HEK293 (cell line): Measurements from ENCODE around the gene IL17F.

Source experiments
- BCL11B ChIP-seq: fragments of 450-650 bp; formaldehyde crosslinking; IDR thresholded peaks from 2 replicates; pipeline ENCODE4 v1.5.1; 2016; ENCODE audit warnings: low read depth, missing biosample characterization, missing genetic modification characterization
- ELK4 ChIP-seq: IDR thresholded peaks from 2 replicates; pipeline ENCODE4 v1.6.1; 2011; ENCODE audit warnings: mild to moderate bottlenecking, low read depth, low read length, borderline replicate concordance
- FEZF1 ChIP-seq: fragments of 450-650 bp; formaldehyde crosslinking; IDR thresholded peaks from 2 replicates; pipeline ENCODE4 v1.5.1; 2016; ENCODE audit warnings: missing biosample characterization, missing genetic modification characterization
- INSM2 ChIP-seq: fragments of 450-650 bp; formaldehyde crosslinking; IDR thresholded peaks from 2 replicates; pipeline ENCODE4 v1.5.1; 2016; ENCODE audit warnings: missing biosample characterization, missing genetic modification characterization
- KLF1 ChIP-seq: fragments of 450-650 bp; formaldehyde crosslinking; IDR thresholded peaks from 2 replicates; pipeline ENCODE4 v1.5.1; 2016; ENCODE audit warnings: missing biosample characterization, missing genetic modification characterization
- MYNN ChIP-seq: fragments of 450-650 bp; formaldehyde crosslinking; IDR thresholded peaks from 2 replicates; pipeline ENCODE4 v1.5.1; 2016; ENCODE audit warnings: missing biosample characterization, missing genetic modification characterization, borderline replicate concordance
- PBX3 ChIP-seq: sonication (generic); formaldehyde crosslinking; IDR thresholded peaks from 2 replicates; pipeline ENCODE4 v1.8.1; 2022; ENCODE audit warnings: mild to moderate bottlenecking, moderate library complexity, missing genetic modification reagents
- RBAK ChIP-seq: fragments of 450-650 bp; formaldehyde crosslinking; IDR thresholded peaks from 2 replicates; pipeline ENCODE4 v1.5.1; 2016; ENCODE audit warnings: missing biosample characterization, missing genetic modification characterization
- TCF7L2 ChIP-seq: IDR thresholded peaks from 2 replicates; pipeline ENCODE4 v1.6.1; 2011; ENCODE audit warnings: low read depth, mild to moderate bottlenecking, inconsistent platforms, low read length, moderate library complexity, borderline replicate concordance
- ZBTB44 ChIP-seq: fragments of 450-650 bp; IDR thresholded peaks from 2 replicates; pipeline ENCODE4 v1.5.1; 2018; ENCODE audit warnings: missing biosample characterization, mild to moderate bottlenecking, missing genetic modification characterization
- ZFP37 ChIP-seq: fragments of 450-650 bp; formaldehyde crosslinking; IDR thresholded peaks from 2 replicates; pipeline ENCODE4 v1.5.1; 2016; ENCODE audit warnings: missing biosample characterization, missing genetic modification characterization
- ZNF121 ChIP-seq: fragments of 450-650 bp; formaldehyde crosslinking; IDR thresholded peaks from 2 replicates; pipeline ENCODE4 v1.5.1; 2016; ENCODE audit warnings: missing biosample characterization, missing genetic modification characterization
- ZNF157 ChIP-seq: fragments of 450-650 bp; formaldehyde crosslinking; IDR thresholded peaks from 2 replicates; pipeline ENCODE4 v1.5.1; 2016; ENCODE audit warnings: missing biosample characterization, missing genetic modification characterization
- ZNF175 ChIP-seq: fragments of 450-650 bp; formaldehyde crosslinking; IDR thresholded peaks from 2 replicates; pipeline ENCODE4 v1.5.1; 2016; ENCODE audit warnings: missing biosample characterization, missing genetic modification characterization
- ZNF19 ChIP-seq: fragments of 450-650 bp; formaldehyde crosslinking; IDR thresholded peaks from 2 replicates; pipeline ENCODE4; 2016; ENCODE audit warnings: missing biosample characterization, missing genetic modification characterization, low read depth
- ZNF23 ChIP-seq: fragments of 450-650 bp; formaldehyde crosslinking; IDR thresholded peaks from 2 replicates; pipeline ENCODE4 v1.5.1; 2016; ENCODE audit warnings: missing biosample characterization, missing genetic modification characterization, borderline replicate concordance
- ZNF239 ChIP-seq: fragments of 450-650 bp; formaldehyde crosslinking; IDR thresholded peaks from 2 replicates; pipeline ENCODE4 v1.5.1; 2016; ENCODE audit warnings: missing biosample characterization, missing genetic modification characterization
- ZNF24 ChIP-seq: fragments of 450-650 bp; formaldehyde crosslinking; IDR thresholded peaks from 2 replicates; pipeline ENCODE4 v1.5.1; 2016; ENCODE audit warnings: missing biosample characterization, missing genetic modification characterization
- ZNF280C ChIP-seq: fragments of 450-650 bp; formaldehyde crosslinking; IDR thresholded peaks from 2 replicates; pipeline ENCODE4 v1.5.1; 2016; ENCODE audit warnings: missing biosample characterization, missing genetic modification characterization
- ZNF350 ChIP-seq: fragments of 450-650 bp; formaldehyde crosslinking; IDR thresholded peaks from 2 replicates; pipeline ENCODE4 v1.5.0; 2017; ENCODE audit warnings: missing biosample characterization, mild to moderate bottlenecking, missing genetic modification characterization
- ZNF366 ChIP-seq: fragments of 450-650 bp; formaldehyde crosslinking; conservative IDR thresholded peaks from 2 replicates; pipeline ENCODE4 v1.5.1; 2016; ENCODE audit warnings: missing biosample characterization, missing genetic modification characterization
- ZNF501 ChIP-seq: fragments of 450-650 bp; formaldehyde crosslinking; IDR thresholded peaks from 2 replicates; pipeline ENCODE4 v1.5.1; 2016; ENCODE audit warnings: missing biosample characterization, missing genetic modification characterization
- ZNF544 ChIP-seq: fragments of 450-650 bp; formaldehyde crosslinking; IDR thresholded peaks from 2 replicates; pipeline ENCODE4 v1.5.0; 2017; ENCODE audit warnings: missing biosample characterization, missing genetic modification characterization
- ZNF580 ChIP-seq: fragments of 450-650 bp; formaldehyde crosslinking; IDR thresholded peaks from 2 replicates; pipeline ENCODE4 v1.5.1; 2016; ENCODE audit warnings: missing biosample characterization, missing genetic modification characterization
- ZNF600 ChIP-seq: fragments of 450-650 bp; formaldehyde crosslinking; IDR thresholded peaks from 2 replicates; pipeline ENCODE4 v1.5.1; 2016; ENCODE audit warnings: missing biosample characterization, missing genetic modification characterization
- ZNF629 ChIP-seq: fragments of 450-650 bp; formaldehyde crosslinking; IDR thresholded peaks from 2 replicates; pipeline ENCODE4 v1.5.1; 2017; ENCODE audit warnings: missing biosample characterization, missing genetic modification characterization
- ZNF639 ChIP-seq: fragments of 450-650 bp; formaldehyde crosslinking; IDR thresholded peaks from 2 replicates; pipeline ENCODE4 v1.5.1; 2016; ENCODE audit warnings: missing biosample characterization, missing genetic modification characterization
- ZNF658 ChIP-seq: fragments of 450-650 bp; formaldehyde crosslinking; IDR thresholded peaks from 2 replicates; pipeline ENCODE4; 2016; ENCODE audit warnings: missing biosample characterization, missing genetic modification characterization
- ZNF660 ChIP-seq: fragments of 450-650 bp; IDR thresholded peaks from 2 replicates; pipeline ENCODE4 v1.5.1; 2018; ENCODE audit warnings: missing biosample characterization, mild to moderate bottlenecking, missing genetic modification characterization
- ZNF768 ChIP-seq: fragments of 450-650 bp; formaldehyde crosslinking; IDR thresholded peaks from 2 replicates; pipeline ENCODE4 v1.5.1; 2018; ENCODE audit warnings: missing biosample characterization, mild to moderate bottlenecking, missing genetic modification characterization
- ZNF777 ChIP-seq: fragments of 450-650 bp; formaldehyde crosslinking; IDR thresholded peaks from 2 replicates; pipeline ENCODE4 v1.5.1; 2017; ENCODE audit warnings: missing biosample characterization, missing genetic modification characterization, borderline replicate concordance
- ZNF792 ChIP-seq: fragments of 450-650 bp; formaldehyde crosslinking; IDR thresholded peaks from 2 replicates; pipeline ENCODE4 v1.5.1; 2016; ENCODE audit warnings: missing biosample characterization, missing genetic modification characterization

The IL17F gene

GRCh38 chr6:52286798-52287432, 42.6 kb upstream of the IL17F start (continued):
- no peak for TF ChIP-seq PBX3
- TF ChIP-seq ZNF660 = peak; percentile 69; the same call in 1 of the 2 replicates
- no peak for TF ChIP-seq ZNF175 (tag by site-specific recombination)
- TF ChIP-seq ZNF658 (tag by site-specific recombination) = no peak
- no peak for TF ChIP-seq TCF7L2
- TF ChIP-seq MYNN (tag by site-specific recombination) = no peak
- TF ChIP-seq ZNF23 = no peak
- no peak for TF ChIP-seq ZNF792 (tag by site-specific recombination)
- no peak for TF ChIP-seq ZNF350 (tag by site-specific recombination)
- no peak for TF ChIP-seq ZNF768 (tag by site-specific recombination)
- TF ChIP-seq FEZF1 = no peak
- no peak for TF ChIP-seq ZNF280C
- TF ChIP-seq ZNF629 (tag by site-specific recombination) = no peak
- no peak for TF ChIP-seq RBAK (tag by site-specific recombination)
- no peak for TF ChIP-seq ZNF777 (tag by site-specific recombination)
- no peak for TF ChIP-seq ZNF239 (tag by site-specific recombination)
- no peak for TF ChIP-seq ZFP37 (tag by site-specific recombination)
- TF ChIP-seq ZBTB44 (tag by site-specific recombination) = no peak
- no peak for TF ChIP-seq ZNF580 (tag by site-specific recombination)
- TF ChIP-seq KLF1 (tag by site-specific recombination) = no peak
- no peak for TF ChIP-seq ZNF157 (tag by site-specific recombination)
- peak; percentile 79 for TF ChIP-seq ZNF366 (tag by site-specific recombination)
- TF ChIP-seq ZNF19 (tag by site-specific recombination) = no peak
- no peak for TF ChIP-seq ZNF639 (tag by site-specific recombination)
- no peak for TF ChIP-seq ZNF600 (tag by site-specific recombination)
- TF ChIP-seq ZNF24 = no peak
- no peak for TF ChIP-seq ZNF501 (tag by site-specific recombination)
- no peak for TF ChIP-seq ZNF121 (tag by site-specific recombination)
- no peak for TF ChIP-seq BCL11B (tag by site-specific recombination)
- TF ChIP-seq ELK4 = no peak
- no peak for TF ChIP-seq INSM2 (tag by site-specific recombination)
- no peak for TF ChIP-seq ZNF544
